SH-SY5Y (cell line): ENCODE measurements around the gene CORIN.

Experiments used
- GATA2 ChIP-seq: IDR thresholded peaks from 2 replicates; pipeline ENCODE4 v1.6.1; 2011; ENCODE audit warnings: mild to moderate bottlenecking, low read depth, low read length
- GATA3 ChIP-seq: IDR thresholded peaks from 2 replicates; pipeline ENCODE4 v1.6.1; 2011; ENCODE audit warnings: low read depth, mild to moderate bottlenecking, low read length, moderate library complexity

- no peak for TF ChIP-seq GATA2
- no peak for TF ChIP-seq GATA3
Observed at GRCh38 chr4:47695260-47695659, 142.6 kb downstream of the CORIN start.
